Hepatocyte (in vitro differentiated cells): ENCODE data around the gene RGS6.
"Not testable (repeated sequence)": the region's sequence is repeated elsewhere in the genome, so short reads cannot be mapped to it uniquely, and the experiment has no call there.

Experiments used
- EZH2 ChIP-seq: fragments of 200-600 bp; sonication (generic); IDR thresholded peaks from 2 replicates; pipeline ENCODE4 v1.6.1; 2016; ENCODE audit warnings: antibody characterized with exemption, mild to moderate bottlenecking, borderline replicate concordance
- TF ChIP-seq, protein P1 (sequence below): fragments of 200-600 bp; sonication (generic); IDR thresholded peaks from 2 replicates; pipeline ENCODE4 v1.5.1; 2016; ENCODE audit warnings: antibody characterized with exemption, mild to moderate bottlenecking; ENCODE audit not compliant: poor library complexity

GRCh38 chr14:71941616-71942015, 9.4 kb downstream of the RGS6 start:
- TF ChIP-seq, protein P1, sequence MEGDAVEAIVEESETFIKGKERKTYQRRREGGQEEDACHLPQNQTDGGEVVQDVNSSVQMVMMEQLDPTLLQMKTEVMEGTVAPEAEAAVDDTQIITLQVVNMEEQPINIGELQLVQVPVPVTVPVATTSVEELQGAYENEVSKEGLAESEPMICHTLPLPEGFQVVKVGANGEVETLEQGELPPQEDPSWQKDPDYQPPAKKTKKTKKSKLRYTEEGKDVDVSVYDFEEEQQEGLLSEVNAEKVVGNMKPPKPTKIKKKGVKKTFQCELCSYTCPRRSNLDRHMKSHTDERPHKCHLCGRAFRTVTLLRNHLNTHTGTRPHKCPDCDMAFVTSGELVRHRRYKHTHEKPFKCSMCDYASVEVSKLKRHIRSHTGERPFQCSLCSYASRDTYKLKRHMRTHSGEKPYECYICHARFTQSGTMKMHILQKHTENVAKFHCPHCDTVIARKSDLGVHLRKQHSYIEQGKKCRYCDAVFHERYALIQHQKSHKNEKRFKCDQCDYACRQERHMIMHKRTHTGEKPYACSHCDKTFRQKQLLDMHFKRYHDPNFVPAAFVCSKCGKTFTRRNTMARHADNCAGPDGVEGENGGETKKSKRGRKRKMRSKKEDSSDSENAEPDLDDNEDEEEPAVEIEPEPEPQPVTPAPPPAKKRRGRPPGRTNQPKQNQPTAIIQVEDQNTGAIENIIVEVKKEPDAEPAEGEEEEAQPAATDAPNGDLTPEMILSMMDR = not testable (repeated sequence)
- TF ChIP-seq EZH2 = not testable (repeated sequence)
